Prostate gland (tissue), 2 donors: ENCODE measurements around the gene TCERG1. TPM values are rescaled to one million over a fixed set of nuclear protein-coding genes. Genes with fewer than 3 reads are reported as not detected.

Source experiments
- DNase-seq: peaks from one replicate; pipeline ENCODE4 v3.0.0-alpha.2; 2019; ENCODE audit warnings: low spot score
- H3K27ac ChIP-seq, 2 donors: fragments of 200-600 bp; sonication (generic); 2 replicates each; pipeline ENCODE4 v1.5.1; 2017 to 2019
- H3K27me3 ChIP-seq: fragments of 200-600 bp; sonication (generic); replicated peaks from 2 replicates; pipeline ENCODE4 v1.5.1; 2019; ENCODE audit not compliant: insufficient read depth
- H3K36me3 ChIP-seq, 2 donors: fragments of 200-600 bp; sonication (generic); 1 replicate in 1 of 2; 2 replicates in 1 of 2; pipeline versions ENCODE4 v1.5.1 to v1.8.1; 2017 to 2019
- H3K4me1 ChIP-seq: fragments of 200-600 bp; sonication (generic); replicated peaks from 2 replicates; pipeline ENCODE4 v1.5.1; 2019
- H3K4me3 ChIP-seq, 2 donors: fragments of 200-600 bp; sonication (generic); 2 replicates each; pipeline ENCODE4 v1.5.1; 2017 to 2019
- H3K9me3 ChIP-seq: fragments of 200-600 bp; sonication (generic); 2 replicates; pipeline ENCODE4 v1.5.1; 2017
- CTCF ChIP-seq, 4 experiments: fragments of 200-600 bp in 2 of 4; fragments of 450-650 bp in 2 of 4; sonication (generic) in 2 of 4; IDR thresholded peaks; 1 replicate in 3 of 4; 2 replicates in 1 of 4; pipeline ENCODE4 v1.5.1; 2016 to 2019; ENCODE audit warnings: antibody characterized with exemption in 4 of 4, mild to moderate bottlenecking in 2 of 4, moderate library complexity in 2 of 4
- POLR2A ChIP-seq: fragments of 450-650 bp; IDR thresholded peaks from one replicate; pipeline ENCODE4 v1.6.1; 2016; ENCODE audit warnings: antibody characterized with exemption, mild to moderate bottlenecking
- POLR2AphosphoS5 ChIP-seq: sonication (generic); formaldehyde crosslinking; IDR thresholded peaks from one replicate; pipeline ENCODE4 v1.6.1; 2017; ENCODE audit warnings: antibody characterized with exemption
- WGBS: methylation state at CpG from one replicate; pipeline ENCODE4 v1.1.5; 2018; 5-methylcytosine and 5-hydroxymethylcytosine counted together
- intact Hi-C: fragments of 100-400 bp; cut with DNase I; formaldehyde crosslinking; loops from one replicate; pipeline ENCODE4 v1.14.2; 2022
- total RNA-seq, 2 donors: library from RNA; depleted of rRNA; stranded (reverse); fragments of >200 nt; gene quantifications; one replicate each; pipeline ENCODE4 v1.1.0, GENCODE V29; 2016

Gene TCERG1
- total RNA-seq, 2 donors from 2014 or later = 41.4 to 83.0 TPM

GRCh38 chr5:146426305-146426704, 20.8 kb upstream of the TCERG1 start:
- Histone ChIP-seq H3K4me3 (no peak overlapping the region), H3K27me3 (no peaks in the 10 kb centered on the region), H3K27ac (no peak overlapping the region), H3K9me3 (no peaks in the 10 kb centered on the region), H3K4me1 (peaks cover 3% of the 10 kb centered on the region), H3K36me3 (no peaks in the 10 kb centered on the region)
- TF ChIP-seq POLR2AphosphoS5 = no peak
- TF ChIP-seq POLR2A = no peak
- TF ChIP-seq CTCF (IDR thresholded peaks at IDR 0.05) = no peak
- no peak for DNase-seq
- 83% methylated on average over 5 of the region's 5 CpGs for WGBS
- intact Hi-C loops = loop anchor here (5.0 kb wide), 1 partner anchor 139 kb away; no protein-coding TSS in a partner anchor

DNA sequence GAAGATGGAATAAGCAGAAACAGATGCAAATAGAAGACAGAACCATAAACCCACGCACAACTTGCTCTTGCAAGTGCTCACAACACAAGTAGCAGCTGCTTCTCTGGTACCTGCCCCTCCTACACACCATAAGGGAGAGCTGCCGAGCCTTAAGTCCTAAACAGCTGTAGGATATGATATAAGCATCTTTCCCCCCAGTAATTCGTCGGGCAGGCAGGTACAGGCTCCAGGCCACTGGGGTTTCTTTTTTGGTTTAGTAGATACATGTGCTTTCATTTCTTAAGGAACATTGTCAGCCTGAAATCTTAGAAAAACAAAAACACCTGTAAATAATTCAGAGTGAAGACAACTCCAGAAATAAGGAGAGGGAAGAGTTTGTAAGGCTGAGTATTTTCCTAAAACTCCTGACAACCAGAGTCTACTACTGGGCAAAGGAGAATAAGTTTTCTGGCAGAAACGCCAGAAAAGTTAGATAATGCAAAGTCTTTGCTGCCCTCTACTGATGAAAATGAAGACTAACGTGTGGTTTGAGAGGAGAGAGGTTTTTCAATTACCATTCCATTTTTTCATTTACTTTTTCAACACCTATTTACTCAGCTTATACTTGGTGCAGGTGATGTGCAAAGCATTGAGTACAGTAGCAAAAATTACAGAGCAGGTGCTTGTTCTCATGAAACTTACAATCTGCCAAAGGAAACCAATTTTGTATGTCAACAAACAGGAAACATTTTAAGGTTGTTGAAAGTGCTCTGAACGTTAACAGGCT, 20.1 kb upstream of the TCERG1 start:
- H3K27ac ChIP-seq = no peak overlapping the region
- no peak overlapping the region for H3K4me3 ChIP-seq
- H3K27me3 ChIP-seq = no peaks in the 10 kb centered on the region
- H3K9me3 ChIP-seq = no peaks in the 10 kb centered on the region
- no peaks in the 10 kb centered on the region for H3K36me3 ChIP-seq
- DNase-seq = no peak
- TF ChIP-seq POLR2AphosphoS5 = peak; percentile 24
- peak in 3 of 4 experiments; percentile 59 to 68 (median 67) for TF ChIP-seq CTCF (IDR thresholded peaks at IDR 0.05)
- no peak for TF ChIP-seq POLR2A
- intact Hi-C loops = loop anchor here (5.0 kb wide), 1 partner anchor 140 kb away; no protein-coding TSS in a partner anchor
- 33% methylated on average over 7 of the region's 7 CpGs for WGBS
- peaks cover 3% of the 10 kb centered on the region for H3K4me1 ChIP-seq

GRCh38 chr5:146427619-146427997, 19.5 kb upstream of the TCERG1 start:
- H3K36me3 ChIP-seq = no peaks in the 10 kb centered on the region
- no peaks in the 10 kb centered on the region for H3K27me3 ChIP-seq
- H3K4me1 ChIP-seq = peaks cover 3% of the 10 kb centered on the region
- intact Hi-C loops = loop anchor here (5.0 kb wide), 1 partner anchor 140 kb away; no protein-coding TSS in a partner anchor
- WGBS = 27% methylated on average over 4 of the region's 4 CpGs
- TF ChIP-seq POLR2A (no peak), POLR2AphosphoS5 (no peak), CTCF (IDR thresholded peaks at IDR 0.05) (no peak)
- no peaks in the 10 kb centered on the region for H3K9me3 ChIP-seq
- no peak overlapping the region for H3K27ac ChIP-seq
- no peak for DNase-seq
- no peak overlapping the region for H3K4me3 ChIP-seq

- no peaks in the 10 kb centered on the region for H3K36me3 ChIP-seq
- intact Hi-C loops = loop anchor here (5.0 kb wide), 1 partner anchor 141 kb away; no protein-coding TSS in a partner anchor
- peak; percentile 93 for TF ChIP-seq POLR2AphosphoS5
- TF ChIP-seq POLR2A = no peak
- H3K4me3 ChIP-seq = no peak overlapping the region
- no peaks in the 10 kb centered on the region for H3K27me3 ChIP-seq
- peak; percentile 85 for DNase-seq
- H3K9me3 ChIP-seq = no peaks in the 10 kb centered on the region
- 4% methylated on average over 8 of the region's 8 CpGs for WGBS
- peaks cover 3% of the 10 kb centered on the region for H3K4me1 ChIP-seq
- peak overlapping the region; percentile 60 to 62 for H3K27ac ChIP-seq
Measured at GRCh38 chr5:146428658-146429057, 18.5 kb upstream of the TCERG1 start.

GRCh38 chr5:146440353-146440752, 6.8 kb upstream of the TCERG1 start:
- no peak overlapping the region for H3K4me3 ChIP-seq
- H3K27ac ChIP-seq = no peak overlapping the region
- no peaks in the 10 kb centered on the region for H3K27me3 ChIP-seq
- no peaks in the 10 kb centered on the region for H3K4me1 ChIP-seq
- no peak for DNase-seq
- H3K36me3 ChIP-seq = no peaks in the 10 kb centered on the region
- intact Hi-C loops = loop anchor here (10.0 kb wide), 1 partner anchor 236 kb away; the partner anchor contains the start of gene RBM27
- 50% methylated on average over 1 of the region's 1 CpG for WGBS
- no peaks in the 10 kb centered on the region for H3K9me3 ChIP-seq
- no peak for TF ChIP-seq POLR2AphosphoS5
- TF ChIP-seq CTCF (IDR thresholded peaks at IDR 0.05) = no peak
- no peak for TF ChIP-seq POLR2A
